GM18520 (cell line): Measurements from ENCODE around the gene SMARCD2.
"Not testable (repeated sequence)": the region's sequence is repeated elsewhere in the genome, so short reads cannot be mapped to it uniquely, and the experiment has no call there.

Experiments
- ATAC-seq: cut with Tn5 transposase; IDR thresholded peaks from one replicate; pipeline ENCODE4 v1.9.1; 2021; ENCODE audit not compliant: unreplicated experiment

Gene SMARCD2

DNA sequence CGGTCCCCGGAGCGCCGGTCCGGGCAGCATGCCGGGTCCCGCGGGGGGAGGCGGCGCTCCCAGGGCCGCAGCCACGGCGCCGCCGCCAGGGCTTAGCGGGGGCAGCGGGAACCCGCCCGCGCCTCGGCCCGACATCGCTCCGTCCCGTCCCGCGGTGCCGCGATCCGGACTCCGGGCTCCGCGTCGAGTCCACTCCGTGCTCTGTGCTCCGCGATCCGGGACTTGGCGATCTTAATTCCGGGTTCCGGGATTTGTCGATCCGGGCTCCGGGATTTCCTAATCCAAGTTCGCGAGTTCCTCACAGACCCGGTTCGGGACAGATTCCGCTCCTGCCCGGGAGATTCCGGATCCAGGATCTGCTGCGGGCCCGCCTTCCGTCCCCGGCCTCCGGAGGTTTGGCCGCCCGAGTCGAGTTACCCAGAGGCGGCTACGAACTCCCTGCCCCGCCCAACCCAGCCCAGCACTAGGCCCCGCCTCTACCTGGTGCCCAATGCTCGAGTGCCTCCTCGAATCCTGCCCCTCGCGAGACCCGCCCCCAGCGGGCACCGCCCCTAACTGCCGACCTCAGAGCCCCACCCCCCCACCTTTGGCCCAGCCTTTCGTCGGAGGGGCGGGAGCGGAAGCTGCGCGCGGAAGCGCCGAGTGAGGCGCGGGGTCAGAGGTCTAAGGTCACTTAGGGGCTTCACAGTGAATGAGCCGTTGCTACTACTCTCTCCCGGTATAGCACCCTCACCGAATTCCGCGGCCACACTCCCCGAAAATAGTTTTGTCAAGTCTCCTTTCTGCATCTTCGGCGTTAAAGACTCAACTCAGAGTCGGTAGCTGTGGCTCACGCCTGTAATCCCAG lies at the start of gene SMARCD2:
Gene SMARCD2, minus strand, starts transcription at position 146 of the 847 bp plus-strand sequence. Its CDS starts 11 bp downstream, at position 135.
- peak; percentile 69 for ATAC-seq

DNA sequence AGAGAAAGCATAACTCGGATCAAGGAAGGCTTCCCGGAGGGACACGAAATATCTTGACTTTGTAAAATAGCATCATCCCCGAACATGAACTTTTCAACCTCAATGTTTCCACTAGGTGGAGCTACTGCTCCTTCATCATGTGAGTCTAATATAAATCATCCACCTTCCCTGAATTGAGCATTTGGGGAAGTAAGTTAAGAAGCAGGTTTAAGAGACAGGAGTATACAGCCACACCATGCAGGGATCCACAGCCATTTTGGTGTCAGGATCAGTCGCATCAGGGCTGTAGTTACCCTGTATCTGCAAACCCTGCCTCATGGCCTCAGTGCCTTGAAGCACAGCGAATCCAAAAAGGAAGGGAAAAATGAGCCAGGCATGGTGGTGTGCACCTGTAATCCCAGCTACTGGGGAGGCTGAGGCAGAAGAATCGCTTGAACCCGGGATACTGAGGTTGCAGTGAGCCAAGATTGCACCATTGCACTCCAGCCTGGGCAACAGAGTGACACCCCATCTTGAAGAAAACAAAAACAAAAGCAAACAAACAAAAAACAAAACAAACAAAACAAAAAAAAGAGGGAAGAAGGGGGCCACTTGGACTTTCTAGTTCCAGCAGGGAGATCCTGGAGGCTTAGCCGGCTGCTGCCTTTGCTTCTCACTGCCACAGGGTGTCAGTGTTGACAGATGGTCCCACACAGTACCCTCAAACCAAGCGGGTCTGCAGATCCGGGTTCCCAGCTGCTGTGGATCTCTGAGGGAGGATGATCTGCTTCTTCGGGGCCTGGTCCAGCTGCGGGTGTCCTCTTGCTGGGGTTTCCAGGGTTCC lies 46.8 kb upstream of the SMARCD2 start:
- not testable (repeated sequence) for ATAC-seq

DNA sequence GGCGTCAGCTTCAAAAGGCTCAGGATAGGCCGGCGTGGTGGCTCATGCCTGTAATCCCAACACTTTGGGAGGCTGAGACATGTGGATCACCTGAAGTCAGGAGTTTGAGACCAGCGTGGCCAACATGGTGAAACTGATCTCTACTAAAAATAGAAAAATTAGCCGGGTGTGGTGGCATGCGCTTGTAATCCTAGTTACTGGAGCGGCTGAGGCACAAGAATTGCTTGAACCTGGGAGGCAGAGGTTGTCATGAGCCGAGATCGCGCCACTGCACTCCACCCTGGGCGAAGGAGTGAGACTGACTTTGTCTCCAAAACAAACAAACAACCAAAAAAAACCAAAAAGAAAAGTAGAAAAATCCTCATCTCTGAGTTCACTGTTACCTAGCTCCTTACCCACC lies 42.6 kb upstream of the SMARCD2 start:
- not testable (repeated sequence) for ATAC-seq

DNA sequence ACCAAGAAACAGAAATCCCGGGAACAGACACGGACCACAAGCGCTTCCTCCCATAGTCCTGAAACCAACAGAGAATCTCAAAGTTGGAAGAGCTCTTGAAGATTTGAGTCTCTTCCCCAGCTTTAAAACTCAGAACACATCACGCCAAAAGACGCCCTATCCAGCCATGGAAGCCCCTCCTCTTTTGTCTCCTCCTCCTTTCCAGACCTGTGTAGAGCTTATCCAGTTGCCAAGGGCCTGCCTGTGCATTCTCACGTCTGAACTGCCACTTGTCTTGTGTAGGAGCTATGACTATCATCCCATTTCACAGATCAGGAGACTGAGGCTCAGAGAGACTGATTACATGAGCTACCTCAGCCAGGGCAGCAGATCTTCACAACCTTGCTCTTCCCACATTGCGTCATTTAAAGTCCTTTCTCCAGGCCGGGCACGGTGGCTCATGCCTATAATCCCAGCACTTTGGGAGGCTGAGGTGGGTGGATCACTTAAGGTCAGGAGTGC lies 40.2 kb upstream of the SMARCD2 start:
- not testable (repeated sequence) for ATAC-seq

DNA sequence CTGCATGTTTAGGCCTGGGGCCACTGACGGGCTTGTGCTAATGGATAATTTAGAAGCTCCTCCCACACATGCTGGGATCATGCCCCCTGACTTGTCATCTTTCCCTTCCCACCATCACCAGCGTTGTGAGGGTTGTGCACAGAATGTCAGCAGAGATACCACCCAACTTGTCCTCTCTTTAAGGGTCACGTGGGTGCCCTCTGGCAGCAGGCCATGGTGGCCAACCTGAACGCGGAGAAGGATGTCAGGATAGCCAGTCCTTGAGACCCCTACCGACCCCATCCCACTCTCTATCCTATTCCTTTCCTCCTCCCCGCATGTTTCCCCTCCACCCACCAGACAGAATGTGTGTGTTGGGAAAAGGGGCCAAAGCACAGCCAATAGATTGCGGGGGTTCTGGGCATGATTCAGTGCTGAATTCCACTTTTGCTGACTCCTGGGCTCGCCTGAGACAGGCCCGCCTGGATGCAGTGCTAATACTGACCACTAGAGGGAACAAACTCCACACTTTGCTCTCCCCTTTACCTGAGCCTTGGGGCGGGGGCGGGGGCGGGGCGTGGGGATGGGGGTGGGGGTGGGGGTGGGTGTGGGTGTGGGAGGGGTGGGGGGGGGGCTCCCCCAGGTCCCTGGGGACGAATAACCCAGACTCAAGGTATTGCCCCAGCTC lies 39.6 kb upstream of the SMARCD2 start, which contains the start of gene GH2:
Gene GH2, minus strand, starts transcription at position 10 of the 667 bp plus-strand sequence. CDS start 143 bp downstream, outside the sequence.
- no peak for ATAC-seq

DNA sequence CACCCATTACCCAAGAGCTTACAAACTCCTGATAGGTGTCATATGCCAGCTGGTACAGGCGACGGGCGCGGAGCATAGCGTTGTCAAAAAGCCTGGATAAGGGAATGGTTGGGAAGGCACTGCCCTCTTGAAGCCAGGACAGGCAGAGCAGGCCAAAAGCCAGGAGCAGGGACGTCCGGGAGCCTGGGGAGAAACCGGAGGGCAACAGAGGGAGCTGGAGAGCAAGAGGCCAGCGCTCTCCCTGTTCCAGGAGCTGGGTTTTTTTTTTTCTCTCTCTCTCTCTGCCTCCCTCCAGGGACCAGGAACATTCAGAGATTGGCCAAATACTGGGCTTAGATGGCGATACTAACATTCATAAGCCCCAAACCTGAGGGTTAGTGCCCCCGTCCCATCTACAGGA lies 38.9 kb upstream of the SMARCD2 start:
- not testable (repeated sequence) for ATAC-seq

DNA sequence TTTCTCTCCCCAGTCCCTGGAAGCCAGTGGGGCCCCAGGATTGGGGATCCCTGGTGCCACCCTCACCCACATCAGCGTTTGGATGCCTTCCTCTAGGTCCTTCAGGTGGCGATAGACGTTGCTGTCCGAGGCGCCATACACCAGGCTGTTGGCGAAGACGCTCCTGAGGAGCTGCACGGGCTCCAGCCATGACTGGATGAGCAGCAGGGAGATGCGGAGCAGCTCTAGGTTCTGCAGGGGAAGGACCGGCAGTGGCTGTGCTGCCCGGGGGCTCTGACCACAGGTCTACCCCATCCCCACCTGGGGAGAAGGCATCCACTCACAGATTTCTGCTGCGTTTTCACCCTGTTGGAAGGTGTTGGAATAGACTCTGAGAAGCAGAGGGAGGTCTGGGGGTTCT lies 38.2 kb upstream of the SMARCD2 start:
- ATAC-seq = no peak

DNA sequence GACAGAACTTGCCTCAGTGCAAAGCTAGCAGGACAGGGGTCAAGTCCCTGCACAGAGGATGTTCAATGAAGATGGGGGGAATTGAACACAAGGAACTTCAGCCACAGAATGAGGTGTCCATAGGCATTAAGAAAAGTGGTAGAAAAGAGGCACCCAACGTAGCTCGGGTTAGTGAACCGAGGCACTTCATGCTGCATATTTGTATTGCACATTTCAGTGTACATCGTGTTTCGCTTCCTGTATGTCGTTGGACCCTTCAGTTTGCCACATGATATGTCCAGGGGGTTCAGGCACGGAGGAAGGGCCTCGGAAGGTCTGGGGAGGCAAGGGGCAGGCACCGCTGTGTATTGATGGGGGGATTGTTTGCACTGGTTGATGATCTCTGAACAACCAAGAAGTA lies 35.9 kb upstream of the SMARCD2 start:
- ATAC-seq = not testable (repeated sequence)

DNA sequence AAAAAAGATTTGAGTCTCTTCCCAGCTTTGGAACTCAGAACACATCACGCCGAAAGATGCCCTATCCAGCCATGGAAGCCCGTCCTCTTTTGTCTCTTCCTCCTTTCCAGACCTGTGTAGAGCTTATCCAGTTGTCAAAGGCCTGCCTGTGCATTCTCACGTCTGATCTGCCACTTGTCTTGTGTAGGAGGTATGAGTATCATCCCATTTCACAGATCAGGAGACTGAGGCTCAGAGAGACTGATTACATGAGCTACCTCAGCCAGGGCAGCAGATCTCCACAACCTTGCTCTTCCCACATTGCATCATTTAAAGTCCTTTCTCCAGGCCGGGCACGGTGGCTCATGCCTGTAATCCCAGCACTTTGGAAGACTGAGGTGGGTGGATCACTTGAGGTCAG lies 32.2 kb upstream of the SMARCD2 start:
- ATAC-seq = not testable (repeated sequence)

DNA sequence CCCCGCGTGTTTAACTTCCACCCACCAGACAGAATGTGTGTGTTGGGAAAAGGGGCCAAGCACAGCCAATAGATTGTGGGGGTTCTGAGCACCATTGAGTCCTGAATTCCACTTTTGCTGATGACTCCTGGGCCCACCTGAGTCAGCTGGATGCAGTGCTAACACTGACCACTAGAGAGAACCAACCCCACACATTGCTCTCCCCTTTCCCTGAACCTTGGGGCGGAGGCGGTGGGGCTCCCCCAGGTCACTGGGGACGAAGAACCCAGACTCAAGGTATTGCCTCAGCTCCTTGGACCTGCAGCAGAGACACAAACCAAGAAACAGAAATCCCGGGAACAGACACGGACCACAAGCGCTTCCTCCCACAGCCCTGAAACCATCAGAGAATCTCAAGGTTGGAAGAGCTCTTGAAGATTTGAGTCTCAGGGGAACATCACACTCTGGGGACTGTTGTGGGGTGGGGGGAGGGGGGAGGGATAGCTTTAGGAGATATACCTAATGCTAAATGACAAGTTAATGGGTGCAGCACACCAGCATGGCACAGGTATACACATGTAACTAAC lies 31.7 kb upstream of the SMARCD2 start:
- ATAC-seq = not testable (repeated sequence)

DNA sequence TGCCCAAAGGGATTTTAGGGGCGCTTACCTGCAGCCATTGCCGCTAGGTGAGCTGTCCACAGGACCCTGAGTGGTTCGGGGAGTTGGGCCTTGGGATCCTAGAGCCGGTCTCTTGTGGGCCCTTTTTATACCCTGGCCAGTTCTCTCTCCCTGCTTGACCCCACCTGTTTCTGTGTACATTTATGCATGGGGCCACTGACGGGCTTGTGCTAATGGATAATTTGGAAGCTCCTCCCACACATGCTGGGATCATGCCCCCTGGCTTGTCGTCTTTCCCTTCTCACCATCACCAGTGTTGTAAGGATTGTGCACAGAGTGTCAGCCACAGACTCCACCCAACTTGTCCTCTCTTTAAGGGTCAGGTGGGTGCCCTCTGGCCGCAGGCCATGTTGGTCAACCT lies 31.1 kb upstream of the SMARCD2 start, which contains the start of gene CSH2:
Gene CSH2, minus strand, starts transcription at position 101 of the 400 bp plus-strand sequence. Its CDS starts 63 bp downstream, at position 38.
- not testable (repeated sequence) for ATAC-seq

DNA sequence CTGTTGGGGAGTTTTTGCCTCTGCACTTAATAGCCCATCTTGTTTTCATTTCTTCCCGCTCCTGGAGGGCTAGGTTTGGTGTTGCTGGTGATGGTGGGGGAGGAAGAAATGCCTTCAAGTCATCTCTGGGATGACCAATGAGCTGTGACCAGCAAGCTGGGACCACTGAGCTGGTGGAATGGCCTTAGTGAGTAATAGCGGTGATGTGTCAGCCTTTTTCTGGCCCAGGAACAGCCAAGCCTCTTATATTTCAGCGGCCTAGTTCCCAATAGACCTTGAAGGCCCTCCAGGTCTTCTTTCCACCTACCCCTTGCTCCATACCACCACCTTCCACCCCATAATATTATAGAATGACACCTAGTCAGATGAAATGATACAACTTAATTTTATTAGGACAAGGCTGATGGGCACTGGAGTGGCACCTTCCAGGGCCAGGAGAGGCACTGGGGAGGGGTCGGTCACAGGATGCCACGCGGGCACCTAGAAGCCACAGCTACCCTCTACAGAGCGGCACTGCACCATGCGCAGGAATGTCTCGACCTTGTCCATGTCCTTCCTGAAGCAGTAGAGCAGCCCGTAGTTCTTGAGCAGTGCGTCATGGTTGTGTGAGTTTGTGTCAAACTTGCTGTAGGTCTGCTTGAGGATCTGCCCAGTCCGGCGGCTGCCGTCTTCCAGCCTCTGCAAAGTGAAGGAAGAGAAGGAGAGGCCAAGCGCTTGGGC lies 29.3 kb upstream of the SMARCD2 start:
- not testable (repeated sequence) for ATAC-seq

DNA sequence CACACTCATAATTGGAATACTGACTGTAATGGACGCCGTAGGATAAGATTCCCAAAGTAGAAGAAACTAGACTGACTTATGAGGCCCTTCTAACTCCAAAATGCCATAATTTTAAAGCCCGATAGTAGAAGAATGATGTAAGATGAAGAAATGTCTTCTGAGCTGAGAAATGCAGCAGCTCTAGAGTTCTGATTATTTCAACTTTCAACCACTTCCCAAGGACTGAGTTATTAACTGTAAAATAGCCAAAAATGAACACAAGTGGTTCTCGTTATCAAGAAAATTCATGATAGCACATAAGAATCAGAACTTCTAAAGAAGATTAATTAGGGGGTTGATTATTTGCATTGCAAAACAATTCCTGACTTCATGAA lies 27.8 kb upstream of the SMARCD2 start:
- not testable (repeated sequence) for ATAC-seq

DNA sequence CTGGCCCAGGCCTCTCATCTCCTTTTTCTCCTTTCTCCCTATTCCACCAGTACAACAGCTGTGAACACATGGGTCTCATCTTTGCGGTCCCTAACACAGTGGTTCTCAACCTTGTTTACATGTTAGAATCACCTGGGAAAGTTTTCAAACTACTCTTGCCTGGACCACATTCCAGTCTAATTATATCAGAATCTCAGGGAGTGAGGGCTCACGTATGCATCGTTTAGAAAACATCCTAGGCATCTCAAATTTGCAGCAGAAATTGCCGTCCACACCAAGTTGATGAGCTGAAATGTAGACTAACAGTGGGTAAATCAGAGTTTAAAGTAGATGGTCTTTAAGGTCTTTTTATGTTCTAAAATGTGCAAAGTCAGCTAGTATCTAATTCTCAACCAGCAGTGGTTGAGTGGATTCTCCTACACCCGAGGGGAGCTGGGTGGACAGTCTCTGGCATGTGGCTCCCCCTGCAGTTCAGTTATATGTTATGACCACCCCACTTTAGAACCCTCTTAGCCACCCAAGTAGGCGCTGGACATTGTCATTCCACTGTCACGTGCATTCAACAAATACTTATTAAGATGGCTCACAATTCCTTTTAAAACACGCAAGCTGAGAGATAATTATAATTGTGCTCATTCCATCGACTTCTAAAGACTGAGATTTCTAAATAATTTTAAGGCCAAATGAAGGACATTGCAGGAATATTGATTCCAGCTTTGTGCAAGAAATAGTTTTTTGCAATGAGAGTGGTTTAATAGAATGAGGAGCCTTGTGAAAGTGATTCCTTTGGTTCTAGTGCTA lies 27.2 kb upstream of the SMARCD2 start:
- not testable (repeated sequence) for ATAC-seq

DNA sequence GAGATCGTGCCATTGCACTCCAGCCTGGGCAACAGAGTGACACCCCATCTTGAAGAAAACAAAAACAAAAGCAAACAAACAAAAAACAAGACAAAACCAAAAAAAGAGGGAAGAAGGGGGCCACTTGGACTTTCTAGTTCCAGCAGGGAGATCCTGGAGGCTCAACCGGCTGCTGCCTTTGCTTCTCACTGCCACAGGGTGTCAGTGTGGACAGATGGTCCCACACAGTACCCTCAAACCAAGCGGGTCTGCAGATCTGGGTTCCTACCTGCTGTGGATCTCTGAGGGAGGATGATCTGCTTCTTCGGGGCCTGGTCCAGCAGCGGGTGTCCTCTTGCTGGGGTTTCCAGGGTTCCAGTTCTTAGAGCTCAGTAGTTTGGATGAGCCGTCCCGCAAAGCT lies 24.1 kb upstream of the SMARCD2 start:
- ATAC-seq = not testable (repeated sequence)

DNA sequence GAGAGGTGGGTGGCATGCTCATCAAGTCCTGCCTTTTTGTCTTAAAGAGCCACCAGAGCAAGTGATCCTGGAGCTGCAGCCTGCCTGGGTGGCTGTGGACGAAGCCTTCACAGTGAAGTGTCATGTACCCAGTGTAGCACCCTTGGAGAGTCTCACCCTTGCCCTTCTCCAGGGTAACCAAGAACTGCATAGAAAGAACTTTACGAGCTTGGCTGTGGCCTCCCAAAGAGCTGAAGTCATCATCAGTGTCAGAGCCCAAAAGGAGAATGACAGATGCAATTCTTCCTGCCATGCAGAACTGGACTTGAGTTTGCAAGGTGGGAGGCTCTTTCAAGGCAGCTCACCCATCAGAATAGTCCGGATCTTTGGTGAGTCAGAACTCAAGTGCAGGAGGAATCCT lies 16.8 kb upstream of the SMARCD2 start:
- ATAC-seq = no peak

DNA sequence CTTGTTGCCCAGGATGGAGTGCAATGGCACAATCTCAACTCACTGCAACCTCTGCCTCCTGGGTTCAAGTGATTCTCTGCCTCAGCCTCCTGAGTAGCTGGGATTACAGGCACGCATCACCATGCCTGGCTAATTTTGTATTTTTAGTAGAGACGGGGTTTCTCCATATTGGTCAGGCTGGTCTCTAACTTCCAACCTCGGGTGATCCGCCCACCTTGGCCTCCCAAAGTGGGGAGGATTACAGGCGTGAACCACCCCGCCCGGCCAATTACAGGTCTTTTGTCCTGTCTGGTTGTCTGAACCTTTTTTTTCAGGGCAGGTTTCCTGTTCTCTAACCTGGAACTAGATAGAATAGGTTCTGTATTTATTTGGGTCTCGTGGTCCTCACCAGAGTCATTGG lies 13.9 kb upstream of the SMARCD2 start:
- ATAC-seq = not testable (repeated sequence)

DNA sequence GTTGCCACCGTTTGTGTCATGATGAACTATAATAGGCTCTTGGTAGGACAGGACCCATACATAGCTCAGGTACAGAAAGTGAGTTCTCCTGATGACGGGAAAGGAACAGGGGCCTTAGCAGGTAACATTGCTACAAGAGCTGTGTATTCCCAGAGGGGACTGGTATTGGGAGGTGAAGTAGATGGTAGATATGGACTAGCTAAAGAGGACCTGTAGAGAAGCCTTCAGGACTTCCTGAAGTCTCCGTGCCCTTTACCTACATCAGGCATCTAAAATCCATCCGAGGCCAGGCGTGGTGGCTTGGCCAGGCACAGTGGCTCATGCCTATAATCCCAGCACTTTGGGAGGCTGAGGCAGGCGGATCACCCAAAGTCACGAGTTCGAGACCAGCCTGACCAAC lies 12.7 kb upstream of the SMARCD2 start:
- ATAC-seq = no peak

DNA sequence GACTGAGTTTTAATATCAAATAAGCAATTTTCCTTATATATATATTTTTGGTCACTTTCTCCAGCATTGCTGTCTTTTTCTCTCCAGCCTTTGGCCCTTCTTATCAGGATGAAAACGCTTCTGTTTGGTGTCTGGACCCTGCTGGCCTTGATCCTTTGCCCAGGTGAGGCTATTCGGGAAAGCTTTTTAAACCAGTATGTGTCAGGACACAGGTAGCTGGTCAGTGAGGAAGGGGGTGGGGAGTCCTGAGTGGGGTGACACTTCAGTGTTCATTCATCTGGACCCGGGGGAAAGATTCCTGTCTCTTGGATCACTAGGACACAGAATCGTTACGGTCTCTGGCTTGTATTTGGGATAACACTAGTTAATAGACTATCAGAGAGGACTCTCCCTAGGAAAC lies 12.2 kb upstream of the SMARCD2 start:
- no peak for ATAC-seq
